Measurements from ENCODE around the gene ARHGEF16.

Gene ARHGEF16

DNA sequence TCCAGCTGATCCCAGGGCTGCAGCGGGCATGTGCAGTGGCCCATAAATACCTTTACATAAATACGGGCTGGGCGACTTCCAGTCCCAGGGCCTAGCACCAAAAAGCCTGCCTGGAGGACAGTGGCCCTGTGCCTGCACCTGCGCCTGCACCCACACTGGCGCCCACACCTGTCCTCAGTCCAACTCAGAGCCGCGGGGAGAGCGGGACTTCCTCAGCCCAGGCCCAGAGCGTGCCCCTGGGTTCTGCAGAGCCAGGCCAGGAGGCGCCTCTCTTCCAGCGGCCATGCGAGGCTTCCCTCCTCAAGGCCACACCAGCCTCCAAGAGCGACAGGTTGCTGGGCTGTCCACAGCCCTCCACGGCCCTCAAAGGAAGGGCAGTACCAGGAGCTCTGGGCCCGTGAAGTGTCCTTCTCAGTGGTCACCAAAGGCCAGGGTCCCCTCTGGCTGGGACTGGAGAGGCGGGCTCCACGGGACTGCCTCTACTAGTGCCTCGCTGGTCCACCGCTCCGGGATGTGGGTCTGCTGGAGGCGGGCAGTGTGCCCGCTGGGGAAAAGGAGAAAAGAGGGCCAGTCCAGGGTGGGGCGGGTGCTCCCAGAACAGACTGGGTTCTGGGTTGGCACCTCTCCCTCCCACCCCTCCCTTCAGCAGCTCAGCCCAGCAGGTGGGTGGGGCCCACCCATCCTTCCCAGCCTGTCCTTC lies 35.7 kb downstream of the ARHGEF16 start:
- no peak for DNase-seq
- H3K27ac Mint-ChIP-seq: no peak overlapping the region
- H3K36me3 Mint-ChIP-seq (ENCODE audit: low read depth): peaks cover 16% of the 10 kb centered on the region
- H3K4me1 Mint-ChIP-seq: peaks cover 5% of the 10 kb centered on the region
- peaks cover 27% of the 10 kb centered on the region for H3K9me3 Mint-ChIP-seq
- H3K27me3 Mint-ChIP-seq (ENCODE audit: low read depth, poor library complexity): peaks cover 10% of the 10 kb centered on the region
- TF ChIP-seq, protein P1, sequence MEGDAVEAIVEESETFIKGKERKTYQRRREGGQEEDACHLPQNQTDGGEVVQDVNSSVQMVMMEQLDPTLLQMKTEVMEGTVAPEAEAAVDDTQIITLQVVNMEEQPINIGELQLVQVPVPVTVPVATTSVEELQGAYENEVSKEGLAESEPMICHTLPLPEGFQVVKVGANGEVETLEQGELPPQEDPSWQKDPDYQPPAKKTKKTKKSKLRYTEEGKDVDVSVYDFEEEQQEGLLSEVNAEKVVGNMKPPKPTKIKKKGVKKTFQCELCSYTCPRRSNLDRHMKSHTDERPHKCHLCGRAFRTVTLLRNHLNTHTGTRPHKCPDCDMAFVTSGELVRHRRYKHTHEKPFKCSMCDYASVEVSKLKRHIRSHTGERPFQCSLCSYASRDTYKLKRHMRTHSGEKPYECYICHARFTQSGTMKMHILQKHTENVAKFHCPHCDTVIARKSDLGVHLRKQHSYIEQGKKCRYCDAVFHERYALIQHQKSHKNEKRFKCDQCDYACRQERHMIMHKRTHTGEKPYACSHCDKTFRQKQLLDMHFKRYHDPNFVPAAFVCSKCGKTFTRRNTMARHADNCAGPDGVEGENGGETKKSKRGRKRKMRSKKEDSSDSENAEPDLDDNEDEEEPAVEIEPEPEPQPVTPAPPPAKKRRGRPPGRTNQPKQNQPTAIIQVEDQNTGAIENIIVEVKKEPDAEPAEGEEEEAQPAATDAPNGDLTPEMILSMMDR (IDR thresholded peaks at IDR 0.05): no peak
- no peak overlapping the region for H3K4me3 Mint-ChIP-seq

DNA sequence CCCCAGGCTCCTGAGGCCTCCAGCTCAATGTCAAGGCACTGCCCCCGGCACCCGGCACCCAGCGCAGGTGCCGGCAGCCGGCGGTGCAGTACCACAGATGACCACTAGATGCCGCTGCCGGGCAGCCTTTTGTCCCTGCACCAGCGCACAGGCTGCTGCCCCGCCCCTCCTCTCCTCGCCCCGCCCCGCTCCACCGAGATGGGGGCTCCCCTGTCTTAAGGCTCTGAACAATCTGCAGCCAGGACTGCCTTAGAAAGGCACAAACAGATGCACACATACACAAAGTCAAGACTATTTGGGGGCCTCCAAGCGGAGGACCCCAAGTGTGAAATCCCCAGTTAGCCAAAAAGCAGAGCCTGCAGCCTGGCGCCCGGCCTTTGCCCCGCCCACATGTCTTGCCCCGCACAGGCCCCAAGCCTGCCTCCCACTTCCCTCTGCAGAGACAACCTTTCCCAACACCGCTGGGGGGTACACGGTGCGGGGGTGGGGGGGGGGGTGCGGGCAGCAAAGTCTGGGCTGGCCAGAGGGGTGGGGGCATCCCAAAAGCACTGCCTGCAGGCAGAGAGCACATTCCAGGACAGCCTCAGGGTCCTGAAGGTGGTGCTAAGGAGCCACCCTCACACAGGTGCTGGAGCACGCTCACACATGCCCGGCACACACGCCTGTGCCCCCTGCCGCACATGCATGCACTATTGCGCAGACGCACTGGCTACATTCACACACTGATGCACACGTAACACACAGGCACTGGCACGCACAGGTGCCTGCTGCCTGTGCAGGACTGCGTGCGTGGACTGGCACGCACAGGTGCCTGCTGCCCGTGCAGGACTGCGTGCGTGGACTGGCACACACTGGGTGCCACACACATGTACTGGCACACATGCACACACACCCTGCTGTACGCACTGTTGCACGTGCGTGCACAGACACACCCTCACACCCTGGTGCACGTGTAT lies 37.1 kb downstream of the ARHGEF16 start:
- H3K36me3 Mint-ChIP-seq (ENCODE audit: low read depth): peaks cover 16% of the 10 kb centered on the region
- DNase-seq: peak; percentile 94
- peaks cover 5% of the 10 kb centered on the region for H3K4me1 Mint-ChIP-seq
- H3K9me3 Mint-ChIP-seq: peaks cover 19% of the 10 kb centered on the region
- peak overlapping the region; percentile 69 for H3K4me3 Mint-ChIP-seq
- TF ChIP-seq, protein P1 (IDR thresholded peaks at IDR 0.05): peak; percentile 100
- H3K27me3 Mint-ChIP-seq (ENCODE audit: low read depth, poor library complexity): peaks cover 4% of the 10 kb centered on the region
- no peak overlapping the region for H3K27ac Mint-ChIP-seq

DNA sequence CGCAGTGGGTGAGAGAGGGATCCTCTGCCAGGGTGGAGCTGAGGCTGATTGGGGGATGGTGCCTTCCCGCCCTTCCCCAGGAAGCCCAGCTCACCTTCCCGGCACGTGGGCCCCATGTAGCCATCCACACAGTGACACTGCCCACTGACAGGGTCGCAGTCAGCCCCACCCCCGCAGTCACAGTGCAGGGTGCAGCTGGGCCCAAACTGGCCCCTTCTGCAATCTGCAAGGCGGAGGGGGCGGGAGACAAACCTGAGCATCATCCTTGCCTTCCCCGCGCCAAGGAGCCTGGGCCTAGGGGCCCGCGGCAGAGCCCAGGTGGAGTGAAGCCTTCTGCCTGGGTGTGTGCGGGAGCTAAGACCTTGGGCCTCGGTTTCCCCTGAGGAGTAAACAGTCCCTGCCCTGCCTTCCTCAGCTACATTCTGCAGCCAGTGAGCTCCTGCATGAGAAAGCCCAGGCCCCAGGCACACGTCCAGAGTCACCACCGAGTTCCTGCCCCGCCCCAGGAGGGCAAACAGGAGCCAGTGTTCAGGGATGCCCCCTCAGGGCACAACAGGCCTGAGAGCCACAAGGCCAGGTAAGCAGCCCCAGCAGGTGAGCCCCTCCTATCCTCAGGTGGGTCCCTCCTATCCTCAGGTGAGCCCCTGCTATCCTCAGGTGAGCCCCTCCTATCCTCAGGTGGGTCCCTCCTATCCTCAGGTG lies 38.2 kb downstream of the ARHGEF16 start:
- no peak overlapping the region for H3K27ac Mint-ChIP-seq
- H3K4me3 Mint-ChIP-seq: no peak overlapping the region
- H3K27me3 Mint-ChIP-seq (ENCODE audit: low read depth, poor library complexity): no peaks in the 10 kb centered on the region
- DNase-seq: no peak
- peaks cover 16% of the 10 kb centered on the region for H3K36me3 Mint-ChIP-seq (ENCODE audit: low read depth)
- TF ChIP-seq, protein P1 (IDR thresholded peaks at IDR 0.05): no peak
- peaks cover 5% of the 10 kb centered on the region for H3K4me1 Mint-ChIP-seq
- H3K9me3 Mint-ChIP-seq: peaks cover 15% of the 10 kb centered on the region

DNA sequence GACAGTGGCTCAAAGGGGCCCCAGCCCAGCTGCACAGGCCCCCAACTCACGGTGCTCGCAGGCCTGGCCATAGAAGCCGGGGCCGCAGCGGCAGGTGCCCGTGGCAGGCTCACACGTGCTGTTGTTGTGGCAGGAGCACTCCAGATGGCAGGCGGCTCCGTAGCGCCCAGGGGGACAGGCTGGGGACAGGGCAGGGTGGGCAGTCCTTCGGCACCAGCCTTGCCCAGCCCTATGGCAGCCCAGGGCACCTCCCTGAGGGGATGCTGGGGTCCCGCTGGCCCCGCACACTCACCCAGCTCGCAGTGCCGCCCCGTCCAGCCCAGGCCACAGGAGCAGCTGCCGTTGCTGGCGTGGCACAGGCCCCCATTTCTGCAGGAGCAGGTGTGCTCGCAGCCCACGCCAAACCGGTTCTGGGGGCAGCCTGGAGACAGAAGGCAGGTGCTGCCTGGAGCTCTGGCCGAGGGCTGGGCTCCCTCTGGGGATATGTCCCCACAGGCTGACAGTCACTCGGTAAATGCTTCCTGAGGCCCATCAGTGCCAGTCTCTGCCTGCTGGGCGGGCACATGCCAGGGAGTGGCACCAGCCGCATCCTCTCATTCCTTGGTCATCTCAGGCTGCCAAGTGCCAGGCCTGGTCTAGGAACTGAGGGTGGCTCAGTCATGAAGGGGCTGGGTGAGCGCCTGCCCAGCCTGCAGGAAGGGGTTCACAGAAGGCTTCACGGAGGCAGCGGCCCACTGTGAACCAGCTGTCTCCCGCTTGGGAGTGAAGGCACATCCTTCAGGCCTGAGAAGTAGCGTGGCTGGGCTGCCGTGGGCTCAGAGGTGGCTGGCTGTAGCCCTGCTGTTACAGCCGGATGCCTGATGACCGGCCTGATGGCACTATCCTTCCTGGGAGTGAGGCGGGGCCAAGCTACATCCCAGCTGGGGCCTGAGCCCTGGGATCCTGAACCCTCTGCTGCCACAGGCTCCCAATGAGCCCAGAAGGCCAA lies 40.1 kb downstream of the ARHGEF16 start:
- peaks cover 5% of the 10 kb centered on the region for H3K4me1 Mint-ChIP-seq
- H3K27ac Mint-ChIP-seq: no peak overlapping the region
- H3K4me3 Mint-ChIP-seq: no peak overlapping the region
- H3K27me3 Mint-ChIP-seq (ENCODE audit: low read depth, poor library complexity): no peaks in the 10 kb centered on the region
- TF ChIP-seq, protein P1 (IDR thresholded peaks at IDR 0.05): no peak
- no peaks in the 10 kb centered on the region for H3K9me3 Mint-ChIP-seq
- DNase-seq: no peak
- H3K36me3 Mint-ChIP-seq (ENCODE audit: low read depth): no peaks in the 10 kb centered on the region

Data from nephron progenitor cell (in vitro differentiated cells).